Tibial nerve (tissue), 3 donors: ENCODE data around the gene OVOL2.

Experiments used
- CTCF ChIP-seq, 5 experiments: fragments of 200-600 bp in 3 of 5; fragments of 450-650 bp in 2 of 5; sonication (generic) in 3 of 5; IDR thresholded peaks; one replicate each; pipeline ENCODE4 v1.5.1; 2016 to 2019; ENCODE audit warnings: antibody characterized with exemption in 5 of 5, mild to moderate bottlenecking in 3 of 5, moderate library complexity in 2 of 5
- POLR2A ChIP-seq, 2 donors: fragments of 450-650 bp; IDR thresholded peaks; one replicate each; pipeline ENCODE4 v1.6.1; 2017; ENCODE audit warnings: antibody characterized with exemption in 2 of 2, mild to moderate bottlenecking in 2 of 2, moderate library complexity in 2 of 2

GRCh38 chr20:18018100-18018499, 39.6 kb downstream of the OVOL2 start:
- TF ChIP-seq CTCF (IDR thresholded peaks at IDR 0.05) (no peak), POLR2A (IDR thresholded peaks at IDR 0.05) (no peak)
